Stimulated activated CD4-positive, alpha-beta T cell treated with anti-CD3 and anti-CD28 coated beads, Interleukin-15, amount 100 ng/mL, for 1 hour (primary cell): ENCODE data around the gene CACNA1B.

Source experiments
- DNase-seq, 2 donors: peaks; one replicate each; pipeline ENCODE4 v3.0.0-alpha.2; 2020; ENCODE audit warnings: low read depth in 1 of 2, low spot score in 1 of 2

Gene CACNA1B

GRCh38 chr9:137918331-137919094 is 40.9 kb downstream of the CACNA1B start:
- no peak for DNase-seq

GRCh38 chr9:137919095-137919465 is 41.5 kb downstream of the CACNA1B start:
- no peak for DNase-seq

- DNase-seq = no peak
Observed at GRCh38 chr9:137919649-137920141, 42.1 kb downstream of the CACNA1B start.

GRCh38 chr9:137920753-137921152 is 43.2 kb downstream of the CACNA1B start:
- DNase-seq = no peak

- no peak for DNase-seq
Observed at GRCh38 chr9:137924169-137924568, 46.6 kb downstream of the CACNA1B start.

- DNase-seq = no peak
Observed at GRCh38 chr9:137924761-137925369, 47.3 kb downstream of the CACNA1B start.

GRCh38 chr9:137943655-137944054 is 66.1 kb downstream of the CACNA1B start:
- no peak for DNase-seq

DNA sequence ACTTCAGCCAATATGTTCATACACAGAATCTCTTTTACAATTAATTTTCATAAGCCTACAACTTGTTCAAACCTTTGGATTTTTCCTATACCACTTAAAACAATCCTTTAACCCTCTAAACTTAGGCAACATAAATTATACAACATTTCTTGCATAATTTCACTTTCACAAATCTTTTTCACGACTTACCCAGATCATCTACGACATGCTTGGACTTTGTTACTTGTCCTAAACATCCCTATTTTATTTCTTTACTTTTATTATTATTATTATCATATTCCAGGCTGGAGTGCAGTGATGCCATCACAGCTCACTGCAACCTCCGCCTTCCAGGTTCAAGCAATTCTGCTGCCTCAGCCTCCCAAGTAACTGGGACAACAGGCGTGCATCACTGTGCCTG is 68.0 kb downstream of the CACNA1B start:
- no peak for DNase-seq

DNA sequence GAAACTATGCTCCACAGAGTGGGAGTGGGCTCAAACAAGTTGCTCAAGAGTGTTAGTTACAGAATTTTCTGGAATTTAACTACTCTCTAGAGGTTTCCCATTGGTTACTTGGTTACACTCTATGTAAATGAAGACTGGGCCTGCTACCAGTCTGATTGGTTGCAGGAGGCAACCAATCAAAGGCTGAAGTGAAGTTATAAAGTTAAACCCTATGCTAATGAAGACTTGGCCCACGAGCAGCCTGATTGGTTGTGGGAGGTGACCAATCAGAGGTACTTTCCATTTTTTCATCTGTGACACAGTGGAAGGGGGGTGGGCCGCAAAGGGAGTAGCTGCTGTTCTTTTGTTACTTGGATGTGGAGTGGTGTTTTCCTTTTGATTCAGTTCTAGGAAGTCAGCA is 69.4 kb downstream of the CACNA1B start:
- DNase-seq = no peak

DNA sequence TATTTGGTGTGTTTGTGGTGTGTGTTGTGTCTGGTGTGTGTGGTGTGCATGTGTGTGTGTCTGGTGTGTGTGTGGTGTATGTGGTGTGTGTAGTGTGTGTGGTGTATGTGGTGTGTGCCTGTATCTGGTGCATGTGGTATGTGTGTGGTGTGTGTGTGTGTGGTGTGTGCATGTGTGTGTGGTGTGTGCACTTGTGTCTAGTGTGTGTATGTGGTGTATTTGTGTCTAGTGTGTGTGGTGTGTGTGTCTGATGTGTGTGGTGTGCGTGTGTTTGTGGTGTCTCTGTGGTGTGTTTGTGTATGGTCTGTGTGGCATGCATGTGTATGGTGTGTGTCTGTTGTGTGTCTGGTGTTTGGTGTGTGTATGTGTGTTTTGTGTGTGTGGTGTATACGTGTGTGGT is 71.1 kb downstream of the CACNA1B start:
- DNase-seq = no peak

DNA sequence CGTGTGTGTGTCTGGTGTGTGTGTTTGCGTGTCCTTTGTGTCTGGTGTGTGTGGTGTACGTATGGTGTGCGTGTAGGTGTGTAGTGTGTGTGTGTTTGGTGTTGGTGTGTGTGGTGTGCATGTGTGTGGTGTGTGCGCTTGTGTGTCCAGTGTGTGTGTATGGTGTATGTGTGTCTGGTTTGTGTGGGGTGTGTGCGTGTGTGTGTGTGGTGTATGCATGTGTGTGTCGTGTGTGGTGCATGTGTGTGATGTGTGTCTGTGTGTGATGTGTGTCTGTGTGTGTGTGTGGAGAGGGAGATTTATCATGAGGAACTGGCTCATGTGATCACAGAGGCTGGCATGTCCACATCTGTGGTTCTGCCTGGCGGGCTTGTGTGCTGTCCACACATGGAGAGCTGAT is 71.7 kb downstream of the CACNA1B start:
- DNase-seq = no peak

GRCh38 chr9:137951107-137951506 is 73.5 kb downstream of the CACNA1B start:
- no peak for DNase-seq

DNA sequence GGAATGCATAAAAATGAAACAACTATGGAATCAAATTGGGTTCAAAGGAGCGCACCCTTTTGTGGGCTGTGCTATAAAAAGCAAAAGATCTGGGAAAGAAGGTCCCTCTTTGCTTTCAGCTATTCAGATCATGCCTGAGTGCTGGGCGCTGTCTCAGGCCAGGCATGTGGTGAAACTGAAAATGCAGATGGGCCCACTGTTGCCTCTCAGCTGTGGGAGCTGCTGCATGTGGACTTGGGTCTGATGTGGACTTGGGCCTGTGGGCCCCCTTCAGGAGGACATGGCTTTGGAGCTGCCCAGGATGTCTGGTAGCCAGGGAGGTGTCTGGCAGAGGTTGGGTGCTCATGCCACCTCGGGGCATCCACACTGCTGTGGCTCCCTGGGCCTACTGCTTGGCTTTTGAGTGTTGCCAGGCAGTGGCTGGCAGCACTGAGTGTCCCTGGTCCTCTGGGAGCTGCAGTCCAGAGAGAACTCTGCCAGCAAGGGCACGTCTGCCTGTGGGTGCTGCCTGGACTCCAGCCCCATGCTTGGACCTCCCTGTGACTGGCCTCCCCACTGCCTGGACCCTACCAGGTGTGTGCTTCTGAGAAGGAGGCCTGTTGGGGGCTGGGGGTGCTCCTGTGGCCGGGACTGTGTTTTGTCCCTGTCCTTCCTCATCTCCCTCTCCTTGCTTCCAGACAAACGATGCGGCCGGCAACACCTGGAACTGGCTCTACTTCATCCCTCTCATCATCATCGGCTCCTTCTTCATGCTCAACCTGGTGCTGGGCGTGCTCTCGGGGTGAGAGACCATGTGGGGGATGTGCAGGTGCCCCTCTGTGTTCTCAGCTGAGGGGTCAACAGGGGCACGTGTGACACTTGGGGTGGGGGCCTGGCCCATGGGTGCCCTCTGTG is 74.3 kb downstream of the CACNA1B start:
- DNase-seq = no peak

DNA sequence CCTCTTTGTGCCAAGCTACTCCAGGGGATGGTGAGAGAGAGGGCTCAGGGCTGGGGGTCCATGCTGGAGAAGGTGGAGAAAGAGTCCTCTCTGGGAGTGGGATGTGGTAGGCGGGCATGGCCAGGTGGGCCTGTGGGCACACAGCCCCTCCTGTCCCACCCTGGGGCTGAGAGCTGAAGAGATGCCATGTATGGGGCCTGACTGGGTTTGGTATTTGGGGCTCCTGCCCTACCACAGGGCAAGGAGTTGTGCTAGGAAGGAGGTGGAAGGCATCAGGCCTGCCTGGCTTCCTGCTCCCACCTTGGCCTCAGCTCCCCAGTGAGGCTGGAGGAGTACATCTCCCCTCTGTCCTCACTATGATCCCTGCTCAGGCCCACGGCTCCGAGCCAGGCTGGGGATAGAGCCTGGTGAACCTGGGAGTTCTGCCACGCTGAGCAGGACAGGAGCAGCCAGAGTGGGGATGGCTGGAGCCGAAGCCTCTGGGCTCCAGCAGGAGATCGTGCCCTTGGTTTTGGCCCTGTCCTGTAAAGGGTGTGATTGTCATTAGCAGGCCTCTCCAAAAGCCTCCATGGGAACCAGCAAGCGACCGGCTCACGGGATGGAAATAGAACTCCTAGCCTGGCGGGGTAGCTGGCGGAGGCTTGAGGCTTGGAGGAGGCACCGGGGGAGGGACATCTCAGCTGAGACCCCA is 75.5 kb downstream of the CACNA1B start:
- no peak for DNase-seq

DNA sequence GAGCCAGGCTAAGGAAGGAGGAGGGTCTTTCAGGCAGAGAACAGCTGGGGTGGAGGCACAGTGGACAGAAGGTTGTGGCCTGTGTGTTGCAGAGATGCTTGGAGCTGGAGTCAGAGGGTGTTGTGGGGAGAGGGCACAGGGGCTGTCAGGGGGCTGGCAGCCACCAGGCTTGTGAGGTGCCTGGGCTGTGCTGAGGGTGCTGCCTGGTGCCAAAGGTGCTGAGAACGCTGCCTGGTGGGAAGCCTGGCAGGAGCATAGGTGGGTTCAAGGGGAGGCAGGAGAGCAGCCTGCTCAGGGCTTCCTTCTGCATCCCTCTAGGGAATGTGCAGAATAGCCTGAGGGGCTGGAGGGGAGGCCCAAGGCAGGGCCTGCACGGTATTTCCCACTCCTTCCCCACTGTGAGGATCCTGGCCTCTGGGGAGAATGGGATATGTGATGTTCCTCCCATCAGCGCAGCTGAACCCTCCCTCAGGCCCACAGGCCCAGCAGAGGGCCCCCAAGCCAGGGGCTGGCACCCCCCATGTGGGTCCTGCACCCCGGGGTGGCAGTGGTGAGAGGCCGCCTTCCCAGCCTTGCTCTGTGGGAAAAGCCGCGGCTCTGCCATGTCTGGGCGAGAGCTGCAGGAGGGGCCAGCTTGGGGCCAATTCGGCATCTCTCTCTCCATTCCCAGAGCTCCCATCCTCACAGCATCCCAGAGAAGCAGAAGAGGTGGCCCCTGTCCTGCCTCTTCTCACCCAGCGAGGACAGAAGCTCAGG is 76.3 kb downstream of the CACNA1B start:
- no peak for DNase-seq

DNA sequence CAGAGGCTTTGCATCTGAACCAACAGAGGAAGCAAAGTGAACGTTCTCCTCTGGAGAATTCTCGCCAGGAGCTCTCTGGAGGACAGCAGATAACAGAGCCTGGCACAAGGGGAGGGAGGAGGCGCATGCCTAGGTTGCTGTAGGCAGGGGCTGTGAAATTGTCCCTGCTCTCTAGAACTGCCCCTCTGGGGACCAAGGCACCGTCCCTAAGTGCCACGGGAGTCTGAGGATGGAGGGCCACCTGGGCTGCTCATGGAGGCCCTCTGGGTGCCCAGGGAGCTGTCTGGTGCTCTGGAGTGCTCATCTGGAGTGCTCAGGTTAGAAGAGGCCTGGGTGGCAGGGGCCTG is 77.6 kb downstream of the CACNA1B start:
- no peak for DNase-seq

- DNase-seq = no peak
Observed at GRCh38 chr9:137955586-137955985, 78.0 kb downstream of the CACNA1B start.

- no peak for DNase-seq
Observed at GRCh38 chr9:137956039-137956438, 78.5 kb downstream of the CACNA1B start.

DNA sequence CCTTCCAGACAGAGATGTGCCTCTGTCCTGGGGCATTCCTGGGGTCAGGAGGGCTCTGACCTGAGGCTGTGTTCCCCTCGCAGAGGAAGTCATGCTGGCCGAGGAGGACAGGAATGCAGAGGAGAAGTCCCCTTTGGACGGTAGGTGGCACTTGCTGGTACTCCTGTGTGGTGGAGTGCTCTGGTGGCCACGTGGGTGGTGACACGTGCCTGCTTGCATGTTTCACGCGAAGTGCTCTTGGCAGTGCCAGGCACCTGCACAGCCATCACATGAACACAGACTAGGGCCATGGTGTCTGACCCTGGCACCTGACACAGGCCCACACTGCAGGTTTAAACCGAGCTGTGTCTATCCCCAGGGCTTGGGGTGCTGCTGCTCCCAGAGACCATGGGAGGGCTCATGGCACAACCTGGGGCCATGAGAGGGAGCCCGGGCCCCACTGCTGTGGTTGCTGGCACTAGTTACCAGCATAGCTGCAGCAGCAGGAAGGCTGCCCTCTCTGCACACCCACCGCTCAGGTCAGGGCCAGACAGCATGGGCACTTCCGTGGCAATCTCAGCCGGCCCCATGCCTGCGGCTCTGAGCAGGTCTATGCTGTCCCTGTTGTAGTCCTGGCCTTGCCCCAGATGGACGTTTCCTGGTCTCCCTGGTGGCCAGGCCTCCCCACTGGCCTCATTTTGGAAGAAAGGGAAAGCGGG is 79.3 kb downstream of the CACNA1B start:
- DNase-seq = no peak
